ENCODE data around the gene RUSC1.

DNA sequence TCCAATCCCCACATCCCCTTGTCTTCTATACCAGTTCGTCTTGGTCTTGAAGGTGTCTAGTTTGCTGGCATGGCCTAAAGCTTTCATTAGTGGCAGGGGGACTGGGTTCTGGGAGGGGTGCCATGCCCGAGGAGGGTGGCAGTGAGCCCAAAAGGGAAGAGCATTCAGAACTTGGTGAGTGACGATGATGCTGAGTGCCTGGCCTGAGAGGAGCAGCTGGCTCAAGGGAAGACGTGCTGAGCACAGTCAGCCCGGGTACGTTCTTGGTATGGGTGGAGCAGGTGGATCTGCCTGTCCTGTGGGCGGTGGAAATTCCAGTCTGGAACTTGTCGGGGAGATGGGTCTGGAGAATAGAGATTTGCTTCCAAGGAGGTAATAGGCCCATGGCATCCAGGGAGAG lies 7.4 kb upstream of the RUSC1 start:
- TF ChIP-seq, protein P1, sequence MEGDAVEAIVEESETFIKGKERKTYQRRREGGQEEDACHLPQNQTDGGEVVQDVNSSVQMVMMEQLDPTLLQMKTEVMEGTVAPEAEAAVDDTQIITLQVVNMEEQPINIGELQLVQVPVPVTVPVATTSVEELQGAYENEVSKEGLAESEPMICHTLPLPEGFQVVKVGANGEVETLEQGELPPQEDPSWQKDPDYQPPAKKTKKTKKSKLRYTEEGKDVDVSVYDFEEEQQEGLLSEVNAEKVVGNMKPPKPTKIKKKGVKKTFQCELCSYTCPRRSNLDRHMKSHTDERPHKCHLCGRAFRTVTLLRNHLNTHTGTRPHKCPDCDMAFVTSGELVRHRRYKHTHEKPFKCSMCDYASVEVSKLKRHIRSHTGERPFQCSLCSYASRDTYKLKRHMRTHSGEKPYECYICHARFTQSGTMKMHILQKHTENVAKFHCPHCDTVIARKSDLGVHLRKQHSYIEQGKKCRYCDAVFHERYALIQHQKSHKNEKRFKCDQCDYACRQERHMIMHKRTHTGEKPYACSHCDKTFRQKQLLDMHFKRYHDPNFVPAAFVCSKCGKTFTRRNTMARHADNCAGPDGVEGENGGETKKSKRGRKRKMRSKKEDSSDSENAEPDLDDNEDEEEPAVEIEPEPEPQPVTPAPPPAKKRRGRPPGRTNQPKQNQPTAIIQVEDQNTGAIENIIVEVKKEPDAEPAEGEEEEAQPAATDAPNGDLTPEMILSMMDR (IDR thresholded peaks at IDR 0.05), result no peak
- no peak for TF ChIP-seq EZH2 (IDR thresholded peaks at IDR 0.05; ENCODE audit: borderline replicate concordance, insufficient read depth, low read depth, low read length, poor library complexity, severe bottlenecking)
